ENCODE measurements around the gene VKORC1. TPM values are rescaled to one million over a fixed set of nuclear protein-coding genes. Genes with fewer than 3 reads are reported as not detected.

VKORC1 gene
- total RNA-seq, 1 experiment from 2014 or later, result 105 TPM

- TF ChIP-seq EZH2phosphoT487 (IDR thresholded peaks at IDR 0.05; ENCODE audit: borderline replicate concordance, low read length), result no peak
- no peak for TF ChIP-seq EZH2 (IDR thresholded peaks at IDR 0.05; ENCODE audit: low read length, unreplicated experiment)
- TF ChIP-seq, protein P1, sequence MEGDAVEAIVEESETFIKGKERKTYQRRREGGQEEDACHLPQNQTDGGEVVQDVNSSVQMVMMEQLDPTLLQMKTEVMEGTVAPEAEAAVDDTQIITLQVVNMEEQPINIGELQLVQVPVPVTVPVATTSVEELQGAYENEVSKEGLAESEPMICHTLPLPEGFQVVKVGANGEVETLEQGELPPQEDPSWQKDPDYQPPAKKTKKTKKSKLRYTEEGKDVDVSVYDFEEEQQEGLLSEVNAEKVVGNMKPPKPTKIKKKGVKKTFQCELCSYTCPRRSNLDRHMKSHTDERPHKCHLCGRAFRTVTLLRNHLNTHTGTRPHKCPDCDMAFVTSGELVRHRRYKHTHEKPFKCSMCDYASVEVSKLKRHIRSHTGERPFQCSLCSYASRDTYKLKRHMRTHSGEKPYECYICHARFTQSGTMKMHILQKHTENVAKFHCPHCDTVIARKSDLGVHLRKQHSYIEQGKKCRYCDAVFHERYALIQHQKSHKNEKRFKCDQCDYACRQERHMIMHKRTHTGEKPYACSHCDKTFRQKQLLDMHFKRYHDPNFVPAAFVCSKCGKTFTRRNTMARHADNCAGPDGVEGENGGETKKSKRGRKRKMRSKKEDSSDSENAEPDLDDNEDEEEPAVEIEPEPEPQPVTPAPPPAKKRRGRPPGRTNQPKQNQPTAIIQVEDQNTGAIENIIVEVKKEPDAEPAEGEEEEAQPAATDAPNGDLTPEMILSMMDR (conservative IDR thresholded peaks at IDR 0.05; ENCODE audit: low read depth, low read length), result no peak
- Histone ChIP-seq H3K4me1 (ENCODE audit: insufficient read depth, low read length) (peaks cover 24% of the 10 kb centered on the region), H3F3A (ENCODE audit: low read length, unreplicated experiment) (no peaks in the 10 kb centered on the region), H3K4me3 (ENCODE audit: low read length) (no peak overlapping the region), H3K9ac (ENCODE audit: low read length) (peak overlapping the region; percentile 28; the same call in 1 of the 2 replicates), H2AFZ (ENCODE audit: low read length) (no peak overlapping the region), H3K36me3 (ENCODE audit: low read depth, low read length) (no peaks in the 10 kb centered on the region; the same call in 1 of the 2 replicates), H3K79me2 (ENCODE audit: low read length) (no peaks in the 10 kb centered on the region), H3K4me2 (ENCODE audit: low read length) (no peak overlapping the region), H3K27ac (ENCODE audit: low read length) (peak overlapping the region; percentile 72), H3K9me2 (replicated peaks; ENCODE audit: low read length) (no peaks in the 10 kb centered on the region), H4K20me1 (ENCODE audit: low read length) (no peaks in the 10 kb centered on the region), H3K27me3 (ENCODE audit: low read length) (no peaks in the 10 kb centered on the region), H3K9me3 (ENCODE audit: low read length) (no peaks in the 10 kb centered on the region)
- DNase-seq (peak; percentile 46), ATAC-seq (peak; percentile 79)
- ChIA-PET CTCF (interaction anchor here (0.6 kb wide), 1 partner anchor 36 kb away, joined by 3 read pairs; no protein-coding TSS in a partner anchor), POLR2A (ENCODE audit: unreplicated experiment) (interaction anchor here (1.0 kb wide), 1 partner anchor 11 kb away, joined by 3 read pairs; the partner anchor contains the start of gene KAT8)
- BruUV-seq (replicated peaks), result no TSS peak
- intact Hi-C loops (cut with micrococcal nuclease), result no loop called here
Observed at GRCh38 chr16:31128711-31129567, 34.3 kb upstream of the VKORC1 start.

DNA sequence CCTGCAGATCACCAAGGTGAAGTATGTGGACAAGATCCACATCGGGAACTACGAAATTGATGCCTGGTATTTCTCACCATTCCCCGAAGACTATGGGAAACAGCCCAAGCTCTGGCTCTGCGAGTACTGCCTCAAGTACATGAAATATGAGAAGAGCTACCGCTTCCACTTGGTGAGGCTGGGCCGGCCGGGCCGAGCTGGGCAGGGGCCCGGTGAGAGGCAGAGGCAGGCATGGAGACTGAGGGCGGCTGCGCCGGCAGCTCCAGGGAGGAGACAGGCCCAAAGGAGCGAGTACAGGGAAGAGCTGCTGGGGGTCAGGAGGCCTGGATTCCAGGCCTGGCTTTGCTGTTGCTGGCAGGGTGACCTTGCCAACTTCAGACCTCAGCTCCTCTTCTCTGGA, 32.6 kb upstream of the VKORC1 start:
- Histone ChIP-seq H3K27me3 (ENCODE audit: low read length) (no peaks in the 10 kb centered on the region), H4K20me1 (ENCODE audit: low read length) (no peaks in the 10 kb centered on the region), H2AFZ (ENCODE audit: low read length) (no peak overlapping the region), H3K4me1 (ENCODE audit: insufficient read depth, low read length) (peaks cover 24% of the 10 kb centered on the region), H3K27ac (ENCODE audit: low read length) (no peak overlapping the region), H3K9ac (ENCODE audit: low read length) (no peak overlapping the region), H3K4me3 (ENCODE audit: low read length) (no peak overlapping the region), H3K9me3 (ENCODE audit: low read length) (no peaks in the 10 kb centered on the region), H3K9me2 (replicated peaks; ENCODE audit: low read length) (no peaks in the 10 kb centered on the region), H3K4me2 (ENCODE audit: low read length) (no peak overlapping the region), H3K79me2 (ENCODE audit: low read length) (no peaks in the 10 kb centered on the region), H3K36me3 (ENCODE audit: low read depth, low read length) (no peaks in the 10 kb centered on the region; the same call in 1 of the 2 replicates), H3F3A (ENCODE audit: low read length, unreplicated experiment) (no peaks in the 10 kb centered on the region)
- DNase-seq (no peak), ATAC-seq (no peak)
- POLR2A ChIA-PET (ENCODE audit: unreplicated experiment), result no interaction called here
- CTCF ChIA-PET, result no interaction called here
- no TSS peak for BruUV-seq (replicated peaks)
- intact Hi-C loops (cut with micrococcal nuclease), result no loop called here
- TF ChIP-seq, protein P1 (conservative IDR thresholded peaks at IDR 0.05; ENCODE audit: low read depth, low read length), result no peak
- TF ChIP-seq EZH2phosphoT487 (IDR thresholded peaks at IDR 0.05; ENCODE audit: borderline replicate concordance, low read length) (no peak), EZH2 (IDR thresholded peaks at IDR 0.05; ENCODE audit: low read length, unreplicated experiment) (no peak)

DNA sequence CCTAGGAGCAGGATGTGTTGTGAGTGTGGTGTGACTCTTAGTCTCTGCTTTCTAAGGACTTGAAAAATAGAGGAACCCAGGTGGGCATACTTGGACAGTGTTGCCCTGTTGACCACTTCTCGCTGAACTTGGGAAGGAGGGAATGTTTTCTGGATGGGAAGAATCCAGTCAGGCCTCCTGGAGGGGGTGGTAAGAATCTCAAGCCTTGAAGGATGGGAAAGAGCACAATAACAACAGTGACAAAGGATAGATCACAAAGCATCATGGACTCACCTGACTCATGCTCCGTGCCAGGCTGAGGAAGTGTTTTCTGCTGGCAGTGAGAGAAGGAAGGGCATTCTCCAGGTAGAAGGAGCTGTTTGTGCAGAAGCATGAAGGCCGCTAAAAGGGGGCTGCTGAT, 31.2 kb upstream of the VKORC1 start:
- no peak overlapping the region for H3K9ac ChIP-seq (ENCODE audit: low read length)
- H3K27me3 ChIP-seq (ENCODE audit: low read length), result no peaks in the 10 kb centered on the region
- H3K79me2 ChIP-seq (ENCODE audit: low read length), result no peaks in the 10 kb centered on the region
- H3K9me2 ChIP-seq (replicated peaks; ENCODE audit: low read length), result no peaks in the 10 kb centered on the region
- peaks cover 18% of the 10 kb centered on the region for H3K4me1 ChIP-seq (ENCODE audit: insufficient read depth, low read length)
- H4K20me1 ChIP-seq (ENCODE audit: low read length), result no peaks in the 10 kb centered on the region
- no peaks in the 10 kb centered on the region for H3F3A ChIP-seq (ENCODE audit: low read length, unreplicated experiment)
- H3K4me3 ChIP-seq (ENCODE audit: low read length), result no peak overlapping the region
- H3K4me2 ChIP-seq (ENCODE audit: low read length), result no peak overlapping the region
- DNase-seq (no peak), ATAC-seq (no peak)
- H2AFZ ChIP-seq (ENCODE audit: low read length), result no peak overlapping the region
- ChIA-PET POLR2A (ENCODE audit: unreplicated experiment) (no interaction called here), CTCF (no interaction called here)
- no TSS peak for BruUV-seq (replicated peaks)
- intact Hi-C loops (cut with micrococcal nuclease), result no loop called here
- TF ChIP-seq, protein P1 (conservative IDR thresholded peaks at IDR 0.05; ENCODE audit: low read depth, low read length), result no peak
- TF ChIP-seq EZH2phosphoT487 (IDR thresholded peaks at IDR 0.05; ENCODE audit: borderline replicate concordance, low read length), result no peak
- no peak for TF ChIP-seq EZH2 (IDR thresholded peaks at IDR 0.05; ENCODE audit: low read length, unreplicated experiment)
- 0 out of 2 replicates have a peak, but pooled peaks cover under 1% of the 10 kb centered on the region for H3K36me3 ChIP-seq (ENCODE audit: low read depth, low read length)
- H3K9me3 ChIP-seq (ENCODE audit: low read length), result no peaks in the 10 kb centered on the region
- no peak overlapping the region for H3K27ac ChIP-seq (ENCODE audit: low read length)

Measured in PC-3 (cell line).